M059J (cell line): Measurements from ENCODE around the gene INPP5B. TPM values are rescaled to one million over a fixed set of nuclear protein-coding genes. Genes with fewer than 3 reads are reported as not detected.

ENCODE experiments used
- DNase-seq: peaks from one replicate; pipeline ENCODE4 v3.0.0-alpha.2; 2012; ENCODE audit warnings: low read depth
- total RNA-seq: library from RNA; depleted of rRNA; stranded (reverse); fragments of >200 nt; shearing (Covaris generic); gene quantifications from 2 replicates; pipeline ENCODE4 v1.2.3, GENCODE V29; 2014; rRNA removed

Gene INPP5B
- total RNA-seq, 1 experiment from 2014 or later, result 8.5 TPM

DNA sequence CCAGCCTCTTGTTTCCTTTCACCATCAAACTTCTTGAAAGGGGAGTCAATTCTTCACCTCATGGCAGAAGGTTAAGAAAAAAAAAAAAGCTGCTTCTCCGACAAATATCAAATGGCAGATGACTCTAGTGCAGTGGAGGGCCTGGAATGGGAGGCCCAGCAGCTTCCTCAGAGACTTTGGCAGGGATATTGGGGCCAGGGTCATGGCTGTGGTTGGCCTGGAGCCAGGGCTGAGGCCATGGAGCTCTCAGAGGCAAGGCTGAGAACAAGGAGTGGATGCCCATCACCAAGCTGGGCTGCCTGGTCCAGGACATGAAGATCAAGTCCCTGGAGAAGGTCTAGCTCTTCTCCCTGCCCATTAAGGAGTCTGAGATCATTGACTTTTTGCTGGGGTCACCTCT lies 106.1 kb downstream of the INPP5B start:
- DNase-seq, result no peak

DNA sequence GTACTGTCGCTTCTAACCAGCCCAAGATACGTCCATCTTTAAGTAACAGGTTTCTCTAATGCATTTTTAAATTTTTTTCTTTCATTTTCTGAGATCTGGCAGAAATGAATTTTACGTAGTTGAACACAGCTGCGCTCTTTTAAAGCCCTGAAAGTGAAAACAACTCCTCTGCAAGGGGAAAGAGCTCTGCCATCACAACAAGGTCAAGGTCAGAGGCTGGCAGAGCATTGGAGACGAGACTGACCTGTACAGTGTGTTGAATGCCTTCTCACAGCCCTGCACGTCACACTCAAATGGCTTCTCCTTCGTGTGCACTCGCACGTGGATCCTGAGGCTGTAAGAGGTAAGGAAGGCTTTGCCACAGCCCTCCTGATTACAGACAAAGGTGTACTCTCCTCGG lies 107.2 kb downstream of the INPP5B start:
- DNase-seq, result no peak

DNA sequence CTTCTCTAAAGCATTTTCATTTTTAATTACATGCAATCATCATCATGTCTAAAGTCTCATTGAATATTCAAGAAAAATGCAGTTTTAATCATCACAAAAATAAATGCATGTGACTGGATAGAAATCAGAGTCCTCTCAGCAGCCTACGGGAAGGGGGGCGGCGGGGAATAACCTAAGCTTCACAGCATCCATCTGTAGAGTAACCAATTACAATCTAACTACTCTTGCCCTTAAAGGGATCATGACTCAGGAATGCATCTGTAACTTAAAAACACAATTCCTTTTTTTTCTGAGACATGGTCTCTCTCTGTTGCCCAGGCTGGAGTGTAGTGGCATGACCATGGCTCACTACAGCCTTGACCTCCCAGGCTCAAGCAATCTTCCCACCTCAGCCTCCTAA lies 110.1 kb downstream of the INPP5B start:
- DNase-seq, result no peak

DNA sequence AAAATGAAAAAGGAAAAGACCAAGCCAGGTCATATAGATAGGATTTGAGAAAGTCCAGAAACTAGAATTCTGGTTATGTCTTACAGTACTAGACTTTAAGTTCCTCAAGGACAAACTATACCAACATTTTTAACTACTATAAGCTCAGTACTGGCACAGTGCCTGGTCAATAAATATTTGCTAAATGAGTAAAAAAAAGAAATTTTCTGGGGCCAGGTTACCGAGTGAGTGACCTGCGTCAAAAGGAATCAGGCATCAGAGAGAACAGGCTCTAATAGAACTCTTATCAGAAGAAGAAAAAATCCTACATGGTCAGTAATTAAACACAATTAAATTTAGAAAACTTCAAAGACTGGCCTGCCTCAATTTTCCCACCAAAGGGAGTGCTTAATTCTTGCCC lies 115.0 kb downstream of the INPP5B start:
- DNase-seq, result no peak

DNA sequence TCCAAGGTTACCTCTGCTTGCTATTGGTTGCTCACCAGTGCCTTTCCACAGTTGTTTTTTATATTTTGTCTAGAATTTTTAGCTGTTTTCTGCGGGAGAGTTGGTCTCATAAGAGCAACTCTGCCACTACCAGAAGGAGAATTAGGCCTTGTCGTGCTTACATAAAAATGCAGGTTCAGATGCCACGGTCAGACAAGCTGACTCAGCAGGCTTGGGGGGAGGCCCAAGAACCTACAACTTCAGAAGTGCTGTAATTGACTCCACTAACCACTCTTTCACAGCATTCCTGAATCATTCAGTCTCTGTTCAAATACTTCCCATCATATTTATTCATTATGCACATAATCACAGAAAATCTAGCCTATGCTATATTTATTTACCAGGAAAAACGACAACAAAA lies 115.7 kb downstream of the INPP5B start:
- DNase-seq, result no peak

DNA sequence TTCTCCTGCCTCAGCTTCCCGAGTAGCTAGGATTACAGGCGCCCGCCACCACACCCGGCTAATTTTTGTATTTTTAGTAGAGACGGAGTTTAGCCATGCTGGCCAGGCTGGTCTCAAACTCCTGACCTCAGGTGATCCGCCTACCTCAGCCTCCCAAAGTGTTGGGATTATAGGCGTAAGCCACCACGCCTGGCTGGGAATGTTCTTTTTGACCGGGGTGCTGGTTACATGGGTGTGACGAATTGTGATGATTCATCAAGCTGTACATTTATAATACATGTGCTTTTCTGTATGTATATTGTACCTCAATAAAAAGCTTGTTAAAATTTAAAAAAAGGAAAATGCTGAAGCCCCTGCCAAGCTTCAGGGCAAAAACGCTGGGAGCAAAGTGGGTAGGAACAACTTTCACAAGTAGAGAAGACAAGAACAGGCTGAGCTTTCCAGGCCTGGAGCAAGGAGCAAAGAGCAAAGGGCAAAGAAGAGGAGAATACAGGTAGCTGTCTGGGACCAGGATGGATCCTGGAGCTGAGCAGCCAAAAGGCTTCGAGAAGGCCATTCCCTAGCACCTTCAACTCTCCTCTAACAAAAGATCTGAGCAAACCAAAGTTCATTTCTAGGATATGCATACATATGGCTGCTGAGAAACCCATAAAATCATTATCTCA lies 118.3 kb downstream of the INPP5B start:
- no peak for DNase-seq

DNA sequence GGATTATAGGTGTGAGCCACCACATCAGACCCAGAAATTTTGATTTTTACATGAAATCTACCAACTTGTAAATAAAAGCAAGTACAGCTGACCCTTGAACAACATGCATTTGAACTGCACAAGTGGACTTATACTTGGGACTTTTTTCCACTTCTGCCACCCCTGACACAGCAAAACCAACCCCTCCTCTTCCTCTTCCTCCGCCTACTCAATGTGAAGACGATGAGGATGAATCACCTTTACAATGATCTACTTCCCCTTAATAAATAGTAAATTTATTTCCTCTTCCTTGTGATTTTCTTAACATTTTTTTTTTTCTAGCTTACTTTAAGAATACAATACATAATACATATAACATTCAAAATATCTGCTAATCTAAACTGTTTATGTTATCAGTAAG lies 121.3 kb downstream of the INPP5B start:
- no peak for DNase-seq

DNA sequence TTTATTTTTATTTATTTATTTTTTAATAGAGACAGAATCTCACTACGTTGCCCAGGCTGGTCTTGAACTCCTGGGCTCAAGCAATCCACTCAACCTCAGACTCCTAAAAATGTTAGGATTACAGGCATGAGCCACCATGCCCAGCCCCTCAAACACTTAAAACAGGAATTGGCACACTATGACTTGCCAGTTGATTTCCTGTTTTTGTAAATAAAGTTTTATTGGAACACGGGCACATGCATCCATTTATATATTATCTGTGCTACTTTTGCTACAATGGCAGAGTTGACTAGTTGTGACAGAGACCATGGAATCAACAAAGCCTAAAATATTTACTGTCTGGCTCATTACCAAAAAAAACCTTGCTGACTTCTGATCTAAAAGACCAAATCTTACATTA lies 122.9 kb downstream of the INPP5B start:
- DNase-seq, result no peak

DNA sequence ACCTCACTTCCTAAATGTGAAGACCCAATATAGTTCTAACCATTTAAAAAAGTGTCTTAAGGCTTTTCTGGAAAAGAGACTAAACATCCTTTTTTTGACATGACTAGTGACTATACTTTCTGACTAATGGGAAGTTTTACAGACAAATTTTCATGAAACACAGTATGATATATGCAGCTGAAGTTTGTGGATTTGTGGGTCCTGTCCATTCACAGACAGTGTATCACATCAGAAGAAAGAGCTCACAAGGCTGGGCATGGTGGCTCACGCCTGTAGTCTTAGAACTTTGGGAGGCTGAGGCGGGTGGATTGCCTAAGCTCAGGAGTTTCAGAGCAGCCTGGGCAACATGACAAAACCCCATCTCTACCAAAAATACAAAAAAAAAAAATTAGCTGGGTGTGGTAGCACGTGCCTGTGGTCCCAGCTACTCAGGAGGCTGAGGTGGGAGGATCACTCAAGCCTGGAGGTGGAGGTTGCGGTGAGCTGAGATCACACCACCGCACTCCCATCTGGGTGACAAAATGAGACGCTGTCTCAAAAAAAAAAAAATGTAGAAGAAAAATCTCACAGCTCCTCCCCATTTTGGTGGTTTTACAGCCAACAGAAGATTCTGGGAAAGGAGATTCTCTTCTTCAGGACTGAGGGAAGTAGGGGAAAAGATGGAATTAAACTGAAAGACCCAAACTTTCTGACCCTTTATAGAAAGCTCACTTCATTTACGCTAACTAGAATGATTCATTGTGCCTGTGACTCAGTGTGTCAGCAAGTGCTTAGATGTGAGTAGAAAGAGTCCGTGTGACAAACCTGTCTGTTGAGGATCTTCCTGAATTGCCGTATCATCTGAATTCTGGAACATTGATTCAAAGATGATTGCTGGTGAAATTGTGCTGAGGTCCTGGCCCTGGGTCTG lies 123.7 kb downstream of the INPP5B start:
- peak; percentile 18 for DNase-seq

DNA sequence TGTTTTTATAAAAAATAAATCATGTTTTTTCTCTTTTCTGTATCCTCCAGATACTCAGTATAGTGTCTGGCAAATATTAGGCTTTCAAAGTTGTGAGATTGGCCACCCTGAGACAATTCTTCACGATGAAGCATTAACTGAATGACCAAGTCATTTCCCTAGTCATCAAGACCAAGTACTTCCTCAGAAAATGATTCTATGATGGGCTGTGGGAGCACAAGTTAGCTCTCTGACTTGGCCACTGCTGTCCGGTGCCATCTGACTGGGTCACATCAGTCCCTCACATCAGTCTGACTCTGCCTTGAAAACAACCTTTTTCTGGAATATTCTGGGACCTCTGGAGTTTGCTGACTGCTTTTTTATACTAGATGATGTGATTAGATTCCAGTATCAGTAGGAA lies 125.4 kb downstream of the INPP5B start:
- no peak for DNase-seq

DNA sequence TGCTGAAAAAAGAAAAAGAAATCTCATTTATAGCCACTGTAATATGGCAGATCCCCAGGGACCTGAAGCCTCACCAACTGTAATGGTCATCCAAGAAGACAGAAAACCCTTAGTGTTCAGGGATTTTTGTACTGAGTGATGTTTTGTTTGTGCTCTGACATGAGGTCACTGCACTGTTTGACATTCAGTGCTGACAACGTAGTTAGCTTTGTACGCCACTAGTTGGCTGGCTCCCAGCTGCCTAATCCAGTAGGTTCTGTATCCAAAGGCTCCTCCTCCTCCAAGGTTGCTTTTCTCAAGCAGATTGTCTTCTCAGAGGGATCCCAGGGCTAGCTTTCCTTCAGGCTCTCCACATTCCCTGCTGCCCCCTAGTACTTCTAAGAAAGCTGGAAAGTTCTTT lies 129.4 kb downstream of the INPP5B start:
- DNase-seq, result no peak

DNA sequence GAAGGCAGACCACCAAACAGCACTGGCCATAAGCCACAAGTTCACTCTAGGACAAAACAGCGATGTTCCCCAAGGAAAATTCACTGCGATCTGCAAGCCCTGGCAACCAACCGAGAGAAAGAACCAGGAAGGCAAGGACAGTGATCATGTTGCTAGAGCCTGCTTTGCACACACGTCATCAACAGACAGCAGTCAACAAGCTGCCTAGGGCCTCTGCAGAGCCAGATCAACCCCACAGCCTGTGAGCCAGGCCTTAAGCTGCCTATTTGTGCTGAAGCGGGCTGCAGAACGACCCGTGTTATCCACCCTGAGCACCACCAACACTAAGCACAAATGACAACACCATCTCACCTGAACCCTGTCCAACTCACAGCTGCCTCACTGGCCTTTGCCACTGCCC lies 132.6 kb downstream of the INPP5B start:
- no peak for DNase-seq

DNA sequence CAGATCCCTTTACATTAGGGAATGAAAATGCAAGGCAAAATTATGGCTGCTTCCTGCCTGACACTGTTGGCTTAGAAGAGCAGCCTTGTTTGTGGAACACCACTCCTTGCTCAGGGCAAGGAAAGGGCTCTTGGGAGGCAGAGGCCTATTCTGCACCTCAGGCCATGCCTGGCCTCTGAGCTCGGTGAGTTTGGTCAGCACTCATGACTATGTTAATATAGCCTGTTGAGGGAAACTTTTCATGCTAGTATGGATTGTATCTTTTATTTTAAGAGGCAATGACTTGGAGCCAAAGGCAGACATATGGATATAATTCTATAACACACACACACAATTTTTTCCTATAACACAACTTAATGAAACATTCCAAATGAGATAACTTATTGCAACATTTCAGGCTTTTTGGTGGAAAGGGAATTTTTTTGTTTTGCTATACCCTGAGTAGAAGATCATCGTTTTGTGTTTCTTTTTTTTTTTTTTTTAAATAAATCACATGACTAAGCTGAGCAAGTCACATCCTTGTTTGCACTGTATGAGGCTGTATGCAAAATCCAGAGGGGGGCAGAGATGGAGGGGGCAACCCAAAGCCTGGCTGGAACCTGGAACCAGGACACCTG lies 133.2 kb downstream of the INPP5B start:
- DNase-seq, result no peak

DNA sequence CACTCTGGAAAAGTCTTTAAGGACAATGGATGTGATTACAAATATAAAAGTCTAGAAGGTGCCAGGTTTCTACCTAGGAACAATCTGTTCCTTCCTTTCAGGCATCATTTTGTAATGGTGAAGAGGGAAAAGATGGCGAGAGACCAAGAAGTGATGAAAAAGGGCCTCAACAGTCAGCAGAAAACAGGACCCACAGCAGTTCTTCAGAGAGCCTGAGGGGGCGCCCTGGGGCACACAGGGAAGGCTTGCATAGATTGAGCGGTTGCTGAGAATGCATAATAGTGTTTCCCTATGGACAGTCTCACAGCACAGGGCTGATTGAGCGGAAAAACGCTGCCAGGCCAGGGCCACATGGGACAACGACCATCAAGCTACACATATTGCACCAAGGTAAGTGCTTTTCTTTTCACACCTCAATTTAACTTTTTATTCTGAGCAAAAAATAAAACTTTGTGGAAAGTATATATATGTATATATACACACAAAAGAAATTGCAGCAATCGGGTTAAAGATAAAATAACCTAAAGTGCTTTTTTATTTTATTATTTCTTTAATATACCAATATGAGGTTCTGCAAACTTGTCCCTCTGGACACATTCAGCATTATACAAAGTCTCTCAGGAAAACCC lies 135.7 kb downstream of the INPP5B start:
- DNase-seq, result peak; percentile 65

Other genes starting within 250 kb of the INPP5B start
- not detected in 2 replicates for gene EPHA10, start 181.9 kb downstream of the INPP5B start, total RNA-seq
- gene MANEAL, start 153.2 kb downstream of the INPP5B start, total RNA-seq, result 6.5 and 7.2 TPM in 2 replicates
- gene C1orf122, start 139.3 kb downstream of the INPP5B start, total RNA-seq, result 63.3 and 69.5 TPM in 2 replicates
- gene YRDC, start 138.8 kb downstream of the INPP5B start, total RNA-seq, result 32.8 and 36.3 TPM in 2 replicates
- gene MTF1, start 87.5 kb downstream of the INPP5B start, total RNA-seq, result 2.5 and 5.4 TPM in 2 replicates
- gene SF3A3, start 43.0 kb upstream of the INPP5B start, total RNA-seq, result 187 and 209 TPM in 2 replicates
- gene FHL3, start 58.5 kb upstream of the INPP5B start, total RNA-seq, result 18.2 and 24.6 TPM in 2 replicates
- gene UTP11, start 65.7 kb upstream of the INPP5B start, total RNA-seq, result 69.6 and 103 TPM in 2 replicates
- not detected in 2 replicates for gene POU3F1, start 99.7 kb upstream of the INPP5B start, total RNA-seq